ENCODE data around the gene KRTAP10-11.

- no peak for TF ChIP-seq CTCF (IDR thresholded peaks at IDR 0.05)
- TF ChIP-seq POLR2A (IDR thresholded peaks at IDR 0.05) = no peak
Measured at GRCh38 chr21:44695641-44696040, 49.4 kb downstream of the KRTAP10-11 start.
